ENCODE measurements around the gene PPP1R17.

- TF ChIP-seq CTCF (IDR thresholded peaks at IDR 0.05) (no peak), POLR2AphosphoS5 (IDR thresholded peaks at IDR 0.05) (no peak), POLR2A (IDR thresholded peaks at IDR 0.05) (no peak), EP300 (IDR thresholded peaks at IDR 0.05) (no peak)
Measured at GRCh38 chr7:31683445-31684225, 3.4 kb upstream of the PPP1R17 start.

Data from sigmoid colon (tissue), 4 donors.